Endometrium (tissue), 2 donors: ENCODE data around the gene CES2.
A peak's percentile ranks its signal among the peaks of the same experiment; 100 is the strongest.
"Not testable (repeated sequence)": the region's sequence is repeated elsewhere in the genome, so short reads cannot be mapped to it uniquely, and the experiment has no call there.

Experiments used
- FAIRE-seq: peaks from 2 replicates; lab custom pipeline; 2012; peaks lifted over from hg19 to GRCh38; lab: Jason Lieb, UNC
- donor health status: control.
- donor health status: control.

CES2 gene

DNA sequence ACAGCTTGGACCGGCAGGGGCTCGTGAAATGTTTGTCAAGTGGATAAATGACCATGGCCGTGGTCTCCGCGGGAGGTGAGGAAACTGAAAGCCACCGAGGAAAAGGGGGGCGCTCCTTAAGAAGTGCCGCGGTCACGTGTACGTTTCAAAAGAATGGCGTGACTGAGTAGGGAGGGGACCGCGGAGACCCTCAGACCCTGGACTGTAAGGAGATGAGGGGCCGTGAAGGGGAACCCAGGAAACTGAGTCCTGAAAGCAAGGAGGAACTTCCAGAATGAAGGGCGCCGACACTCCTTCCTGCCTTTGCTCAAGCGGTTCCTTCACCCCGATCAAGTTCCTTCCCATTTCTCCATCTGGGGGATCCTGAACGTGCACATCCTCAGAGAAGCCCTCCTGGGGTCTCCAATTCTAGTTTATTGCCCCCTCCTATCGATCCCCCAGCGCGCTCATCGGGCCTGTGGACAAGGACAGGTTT lies 440 bp upstream of the CES2 start:
- FAIRE-seq: not testable (repeated sequence)

DNA sequence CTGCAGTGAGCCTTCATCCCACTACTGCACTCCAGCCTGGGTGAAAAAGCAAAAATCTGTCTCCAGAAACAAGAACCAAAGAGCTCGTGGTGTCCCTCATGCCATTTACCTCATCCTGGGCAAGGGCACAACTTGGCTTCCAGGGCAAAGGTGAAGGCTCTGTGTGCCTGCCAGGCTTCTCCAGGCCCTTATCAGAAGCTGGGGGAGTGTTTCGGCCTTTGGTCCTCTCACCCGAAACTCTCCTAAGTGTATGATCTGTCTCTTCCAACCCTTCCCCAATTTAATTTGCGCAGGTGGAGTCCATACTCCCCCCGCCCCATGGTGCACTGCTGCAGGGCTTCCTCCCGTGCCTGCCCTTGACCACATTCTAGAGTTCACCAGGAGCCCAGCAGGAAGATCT lies 1.1 kb downstream of the CES2 start:
- FAIRE-seq: no peak

DNA sequence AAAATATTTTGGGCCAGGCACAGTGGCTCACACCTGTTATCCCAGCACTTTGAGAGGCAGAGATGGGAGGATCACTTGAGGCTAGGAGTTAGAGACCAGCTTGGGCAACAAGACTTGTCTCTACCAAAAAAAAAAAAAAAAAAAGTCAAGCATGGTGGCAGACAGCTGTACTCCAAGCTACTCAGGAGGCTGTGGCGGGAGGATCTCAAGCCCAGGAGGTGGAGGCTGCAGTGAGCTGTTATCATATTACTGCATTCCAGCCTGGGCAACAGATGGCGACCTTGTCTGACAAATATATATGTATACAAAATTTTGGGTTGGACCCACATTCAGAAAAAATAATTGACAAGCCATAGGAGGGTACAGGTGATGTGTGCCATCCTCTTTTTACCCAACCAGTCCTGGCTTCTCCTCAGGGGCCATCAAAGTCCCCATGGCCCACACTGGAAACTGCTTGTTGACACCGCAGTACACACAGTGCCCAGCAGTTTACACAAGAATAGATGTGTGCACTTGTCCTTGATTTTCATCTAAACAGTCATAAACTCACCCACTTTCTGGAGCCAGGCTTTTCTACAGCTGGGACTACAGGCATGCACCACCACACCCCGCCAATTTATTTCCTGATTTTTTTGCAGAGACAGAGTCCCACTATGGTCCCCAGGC lies 1.7 kb downstream of the CES2 start:
- FAIRE-seq: no peak

DNA sequence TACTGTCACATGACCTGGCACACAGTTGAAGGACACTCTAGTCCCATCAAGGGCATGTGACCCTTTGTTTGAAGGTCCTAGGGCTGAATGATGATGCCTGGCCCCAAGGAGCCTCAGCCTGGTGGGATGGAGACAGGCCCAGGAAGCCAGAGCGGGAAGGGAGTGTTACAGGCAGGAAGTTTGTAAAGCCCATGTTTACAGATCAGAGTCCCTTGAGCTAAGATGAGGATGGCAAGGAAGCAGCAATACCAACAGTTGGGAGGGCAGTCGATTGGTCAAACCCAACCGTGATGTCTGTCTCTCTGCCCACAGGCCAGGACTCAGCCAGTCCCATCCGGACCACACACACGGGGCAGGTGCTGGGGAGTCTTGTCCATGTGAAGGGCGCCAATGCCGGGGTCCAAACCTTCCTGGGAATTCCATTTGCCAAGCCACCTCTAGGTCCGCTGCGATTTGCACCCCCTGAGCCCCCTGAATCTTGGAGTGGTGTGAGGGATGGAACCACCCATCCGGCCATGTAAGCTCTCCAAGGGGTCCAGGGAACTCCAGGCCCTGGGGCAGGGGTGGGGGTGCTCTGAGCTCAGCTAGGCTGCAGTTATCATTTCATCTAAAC lies 2.5 kb downstream of the CES2 start:
- FAIRE-seq: no peak

DNA sequence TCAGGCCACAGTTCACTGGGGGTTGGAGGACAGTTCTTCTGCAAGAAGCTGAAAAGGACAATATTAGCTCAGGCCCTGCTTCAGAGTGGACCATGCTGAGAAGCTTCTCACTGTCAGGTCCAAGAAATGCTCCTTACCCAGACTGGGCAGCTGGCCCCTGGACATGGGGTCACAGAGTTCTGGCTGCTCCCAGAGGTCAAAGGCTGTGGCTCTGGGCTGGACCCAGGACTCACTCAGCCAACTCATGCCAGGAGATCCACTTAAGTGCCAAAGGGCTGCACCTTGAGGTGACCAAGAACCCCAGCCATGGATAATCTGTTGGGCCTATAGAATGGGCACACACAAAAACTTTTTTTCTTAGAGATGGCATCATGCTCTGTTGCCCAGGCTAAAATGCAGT lies 4.0 kb downstream of the CES2 start:
- no peak for FAIRE-seq

DNA sequence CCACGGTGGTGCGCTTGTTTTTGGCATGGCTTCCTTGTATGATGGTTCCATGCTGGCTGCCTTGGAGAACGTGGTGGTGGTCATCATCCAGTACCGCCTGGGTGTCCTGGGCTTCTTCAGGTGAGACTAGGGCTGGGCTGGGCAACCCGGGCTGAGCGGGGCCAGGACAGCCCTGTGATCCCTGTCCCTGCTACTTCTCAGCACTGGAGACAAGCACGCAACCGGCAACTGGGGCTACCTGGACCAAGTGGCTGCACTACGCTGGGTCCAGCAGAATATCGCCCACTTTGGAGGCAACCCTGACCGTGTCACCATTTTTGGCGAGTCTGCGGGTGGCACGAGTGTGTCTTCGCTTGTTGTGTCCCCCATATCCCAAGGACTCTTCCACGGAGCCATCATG lies 4.9 kb downstream of the CES2 start:
- no peak for FAIRE-seq

DNA sequence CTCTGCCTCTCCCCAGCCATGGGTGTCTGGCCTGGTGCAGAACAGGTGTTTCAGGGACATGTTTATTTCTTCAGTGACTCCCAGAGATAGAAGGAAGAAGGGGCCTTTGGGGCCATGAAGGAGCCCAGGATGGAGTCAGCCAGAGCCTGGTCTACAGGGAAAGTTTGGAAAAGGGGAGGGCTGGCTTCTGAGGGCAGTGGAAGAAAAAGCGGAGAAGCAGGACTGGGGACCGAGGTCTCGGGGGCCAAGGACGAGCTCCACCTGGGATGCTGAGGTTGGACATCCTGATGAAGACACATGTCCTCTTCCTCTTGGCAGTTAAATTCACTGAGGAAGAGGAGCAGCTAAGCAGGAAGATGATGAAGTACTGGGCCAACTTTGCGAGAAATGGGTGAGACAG lies 7.7 kb downstream of the CES2 start:
- FAIRE-seq: no peak

DNA sequence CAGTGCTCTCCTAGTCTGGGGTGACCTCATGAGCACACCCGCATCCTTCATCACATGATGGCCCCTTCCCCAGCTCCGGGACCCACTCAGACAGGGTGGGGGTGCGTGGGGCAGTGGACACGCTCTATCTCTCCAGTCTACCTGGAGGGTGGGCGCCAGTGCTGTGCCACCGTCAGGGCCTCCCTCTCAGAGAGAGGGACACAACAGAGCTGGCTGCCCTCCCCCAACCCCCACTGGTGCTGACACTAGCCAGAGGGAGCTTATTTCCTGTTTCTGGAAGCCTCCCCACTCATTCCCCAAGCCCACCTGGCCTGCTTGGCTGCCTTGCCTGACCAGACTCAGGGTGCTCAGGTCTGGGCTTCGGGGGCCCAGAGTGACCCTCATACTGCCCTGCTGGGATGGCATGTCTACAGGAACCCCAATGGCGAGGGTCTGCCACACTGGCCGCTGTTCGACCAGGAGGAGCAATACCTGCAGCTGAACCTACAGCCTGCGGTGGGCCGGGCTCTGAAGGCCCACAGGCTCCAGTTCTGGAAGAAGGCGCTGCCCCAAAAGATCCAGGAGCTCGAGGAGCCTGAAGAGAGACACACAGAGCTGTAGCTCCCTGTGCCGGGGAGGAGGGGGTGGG lies 8.2 kb downstream of the CES2 start:
- no peak for FAIRE-seq

DNA sequence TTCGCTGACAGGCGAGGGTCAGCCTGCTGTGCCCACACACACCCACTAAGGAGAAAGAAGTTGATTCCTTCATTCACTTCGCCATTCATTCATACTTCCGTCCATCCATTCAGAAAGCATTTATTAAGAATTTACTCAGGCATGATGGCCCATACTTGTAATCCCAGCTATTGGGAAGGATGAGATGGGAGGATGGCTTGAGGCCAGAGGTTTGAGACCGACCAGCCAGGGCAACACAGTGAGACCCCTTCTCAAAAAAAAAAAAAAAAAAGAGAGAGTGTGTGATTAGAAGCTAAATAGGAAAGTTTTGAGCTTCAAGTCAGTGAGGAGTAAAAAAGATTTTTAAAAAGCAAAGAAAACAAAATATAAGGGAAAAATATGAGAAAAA lies 8.7 kb downstream of the CES2 start:
- FAIRE-seq: no peak

DNA sequence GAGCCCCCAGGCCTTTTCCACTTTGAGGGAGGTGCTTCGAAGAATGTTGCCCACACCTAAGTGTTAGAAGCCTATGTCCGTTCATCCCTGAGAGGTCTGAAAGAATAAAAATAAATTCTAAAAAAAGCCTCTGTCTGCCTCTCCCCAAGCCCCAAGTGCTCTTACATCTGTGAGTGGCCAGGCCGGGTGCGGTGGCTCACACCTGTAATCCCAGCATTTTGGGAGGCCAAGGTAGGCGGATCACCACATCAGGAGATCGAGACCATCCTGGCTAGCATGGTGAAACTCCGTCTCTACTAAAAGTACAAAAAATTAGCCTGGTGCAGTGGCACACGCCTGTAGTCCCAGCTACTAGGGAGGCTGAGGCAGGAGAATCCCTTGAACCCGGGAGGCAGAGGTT lies 9.7 kb downstream of the CES2 start:
- FAIRE-seq: not testable (repeated sequence)

DNA sequence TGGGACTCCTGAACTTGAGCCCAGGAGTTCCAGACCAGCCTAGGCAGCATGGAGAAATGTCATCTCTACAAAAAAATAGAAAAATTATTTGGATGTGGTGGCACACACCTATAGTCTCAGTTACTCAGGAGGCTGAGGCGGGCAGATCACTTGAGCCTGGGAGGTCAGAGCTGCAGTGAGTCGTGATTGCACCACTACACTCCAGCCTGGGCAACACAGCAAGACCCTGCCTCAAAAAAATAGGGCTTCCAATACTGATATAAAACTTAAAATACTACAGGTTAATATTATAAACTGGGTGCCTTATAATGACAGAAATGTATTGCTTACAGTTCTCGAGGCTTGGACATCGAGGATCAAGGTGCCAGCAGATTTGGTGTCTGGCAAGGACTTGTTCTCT lies 10.6 kb downstream of the CES2 start:
- FAIRE-seq: no peak

DNA sequence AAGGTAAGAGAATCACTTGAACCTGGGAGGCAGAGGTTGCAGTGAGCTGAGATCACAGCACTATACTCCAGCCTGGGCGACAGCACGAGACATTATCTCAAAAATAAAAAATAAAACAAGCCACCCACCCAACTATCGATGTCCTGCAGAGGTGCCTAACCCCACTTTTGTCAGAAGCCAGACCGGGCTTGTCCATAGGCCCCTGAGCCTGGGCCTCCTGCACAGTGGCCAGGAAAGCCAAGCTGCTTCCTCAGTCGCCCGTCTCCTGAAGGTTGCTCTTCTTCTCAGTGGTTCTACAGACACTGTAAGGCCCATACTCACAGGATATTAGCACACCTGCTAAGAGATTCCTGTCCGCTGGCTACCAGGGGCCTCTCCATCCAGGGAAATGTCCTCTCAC lies 11.2 kb downstream of the CES2 start:
- no peak for FAIRE-seq

DNA sequence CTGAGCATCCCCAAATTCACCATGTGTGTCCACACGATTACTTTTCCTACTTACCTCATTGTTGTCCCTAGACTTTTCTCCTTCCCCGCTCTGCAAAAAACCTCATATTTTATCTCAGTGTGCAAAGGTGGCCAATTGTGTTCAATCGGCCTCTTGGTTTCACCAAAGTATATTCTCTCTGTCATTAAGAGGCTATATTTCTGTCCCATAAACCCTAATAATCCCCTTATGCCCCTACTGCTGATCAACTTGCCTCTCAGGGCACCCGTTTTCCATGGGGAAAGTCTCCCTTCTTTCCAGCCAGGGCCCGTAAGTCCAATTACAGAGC lies 11.6 kb downstream of the CES2 start:
- no peak for FAIRE-seq

DNA sequence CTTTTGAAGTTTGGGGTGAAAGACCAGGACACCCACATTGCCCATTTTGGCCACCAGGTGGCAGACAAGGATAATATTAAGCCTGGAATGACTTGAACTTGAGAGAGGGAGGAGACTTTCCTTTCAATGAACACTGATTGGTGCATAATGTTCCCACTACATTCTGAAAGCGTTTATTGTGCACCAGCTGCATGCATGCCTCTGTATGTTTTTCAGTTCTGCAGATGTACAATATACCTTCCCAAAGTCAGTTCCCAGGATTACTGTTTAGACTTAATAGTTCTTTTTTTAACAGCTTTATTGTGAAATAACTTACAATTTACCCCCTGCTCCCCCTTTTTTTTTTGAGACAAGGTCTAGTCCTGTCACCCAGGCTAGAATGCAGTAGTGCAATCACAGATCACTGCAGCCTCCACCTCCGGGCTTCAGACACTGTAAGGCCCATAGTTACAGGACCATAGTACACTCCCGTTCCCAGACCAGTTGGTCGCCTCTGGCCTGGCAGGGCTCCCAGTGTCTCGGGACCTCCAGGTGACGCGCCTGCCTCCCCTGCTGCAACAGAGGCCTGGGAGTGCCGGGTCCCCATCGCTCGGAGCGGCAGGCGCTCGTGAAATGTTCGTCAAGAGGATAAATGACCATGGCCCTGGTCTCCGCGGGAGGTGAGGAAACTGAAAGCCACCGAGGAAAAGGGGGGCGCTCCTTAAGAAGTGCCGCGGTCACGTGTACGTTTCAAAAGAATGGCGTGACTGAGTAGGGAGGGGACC lies 12.2 kb downstream of the CES2 start:
- peak; percentile 80 for FAIRE-seq

DNA sequence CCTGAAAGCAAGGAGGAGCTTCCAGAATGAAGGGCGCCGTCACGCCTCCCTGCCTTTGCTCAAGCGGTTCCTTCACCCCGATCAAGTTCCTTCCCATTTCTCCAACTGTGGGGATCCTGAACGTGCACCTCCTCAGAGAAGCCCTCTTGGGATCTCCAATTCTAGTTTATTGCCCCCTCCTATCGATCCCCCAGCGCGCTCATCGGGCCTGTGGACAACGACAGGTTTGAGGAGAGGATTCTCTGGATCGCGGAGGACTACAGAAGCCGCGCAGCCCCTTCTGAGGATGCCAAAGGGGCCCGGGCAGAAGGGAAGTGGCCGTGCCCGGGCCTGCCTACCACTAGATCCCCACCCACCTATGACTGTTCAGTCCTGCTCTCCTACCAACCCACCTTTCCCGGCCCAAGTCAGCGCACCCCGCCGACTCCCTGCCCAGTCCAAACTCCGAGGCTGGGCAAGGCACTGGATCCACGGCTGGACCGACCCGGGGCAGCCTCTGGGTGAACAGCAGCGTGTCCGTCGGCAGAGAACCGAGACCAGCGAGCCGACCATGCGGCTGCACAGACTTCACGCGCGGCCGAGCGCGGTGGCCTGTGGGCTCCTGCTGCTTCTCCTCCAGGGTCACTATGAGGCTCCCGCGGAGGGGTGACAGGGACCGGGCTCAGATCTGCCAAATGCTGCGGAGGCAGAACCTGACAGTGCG lies 13.0 kb downstream of the CES2 start:
- no peak for FAIRE-seq

DNA sequence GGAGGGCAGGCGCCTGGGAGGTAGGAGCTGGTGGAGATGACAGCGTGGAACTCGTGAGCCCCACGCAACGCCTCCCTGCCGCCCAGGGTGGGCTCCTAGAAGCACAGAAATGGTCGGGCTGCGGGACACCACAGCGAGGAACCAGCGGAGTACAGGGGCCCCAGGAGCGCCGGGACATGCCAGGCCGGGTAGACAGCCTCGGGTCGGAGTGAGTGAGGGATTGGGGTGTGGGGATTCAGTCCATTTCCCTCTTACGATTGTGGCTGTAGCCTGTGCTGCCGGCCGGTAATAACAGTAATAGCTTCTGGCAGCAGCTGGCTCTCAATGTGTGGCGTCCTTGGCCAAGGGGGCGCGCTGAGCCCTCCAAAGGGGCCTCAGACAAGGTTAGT lies 13.5 kb downstream of the CES2 start:
- FAIRE-seq: no peak

DNA sequence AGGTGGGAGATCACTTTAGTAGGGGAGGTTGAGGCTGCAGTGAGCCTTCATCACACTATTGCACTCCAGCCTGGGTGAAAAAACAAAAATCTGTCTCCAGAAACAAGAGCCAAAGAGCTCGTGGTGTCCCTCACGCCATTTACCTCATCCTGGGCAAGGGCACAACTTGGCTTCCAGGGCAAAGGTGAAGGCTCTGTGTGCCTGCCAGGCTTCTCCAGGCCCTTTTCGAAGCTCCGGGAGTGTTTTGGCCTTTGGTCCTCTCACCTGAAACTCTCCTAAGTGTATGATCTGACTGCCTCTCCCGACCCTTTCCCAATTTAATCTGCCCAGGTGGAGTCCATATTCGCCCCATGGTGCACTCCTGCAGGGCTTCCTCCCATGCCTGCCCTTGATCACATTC lies 14.2 kb downstream of the CES2 start:
- no peak for FAIRE-seq

DNA sequence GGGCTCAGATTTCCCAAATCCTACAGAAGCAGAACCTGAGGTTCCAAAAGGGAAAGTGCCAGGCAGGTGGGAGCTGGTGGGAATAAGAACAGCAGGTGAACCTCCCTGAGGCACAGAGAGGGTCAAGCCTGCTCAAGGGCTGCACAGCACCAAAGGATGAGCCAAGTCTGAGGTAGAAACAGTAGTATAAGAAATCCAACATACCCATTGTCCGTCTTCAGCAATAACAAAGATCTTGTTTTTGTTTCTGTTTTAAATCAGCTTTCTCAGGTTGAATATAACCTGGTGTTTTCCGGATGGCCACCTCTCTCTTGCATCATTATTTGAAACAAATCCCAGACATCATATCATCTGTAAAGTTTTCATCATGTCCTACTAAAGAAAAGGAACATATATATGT lies 15.1 kb downstream of the CES2 start:
- no peak for FAIRE-seq

DNA sequence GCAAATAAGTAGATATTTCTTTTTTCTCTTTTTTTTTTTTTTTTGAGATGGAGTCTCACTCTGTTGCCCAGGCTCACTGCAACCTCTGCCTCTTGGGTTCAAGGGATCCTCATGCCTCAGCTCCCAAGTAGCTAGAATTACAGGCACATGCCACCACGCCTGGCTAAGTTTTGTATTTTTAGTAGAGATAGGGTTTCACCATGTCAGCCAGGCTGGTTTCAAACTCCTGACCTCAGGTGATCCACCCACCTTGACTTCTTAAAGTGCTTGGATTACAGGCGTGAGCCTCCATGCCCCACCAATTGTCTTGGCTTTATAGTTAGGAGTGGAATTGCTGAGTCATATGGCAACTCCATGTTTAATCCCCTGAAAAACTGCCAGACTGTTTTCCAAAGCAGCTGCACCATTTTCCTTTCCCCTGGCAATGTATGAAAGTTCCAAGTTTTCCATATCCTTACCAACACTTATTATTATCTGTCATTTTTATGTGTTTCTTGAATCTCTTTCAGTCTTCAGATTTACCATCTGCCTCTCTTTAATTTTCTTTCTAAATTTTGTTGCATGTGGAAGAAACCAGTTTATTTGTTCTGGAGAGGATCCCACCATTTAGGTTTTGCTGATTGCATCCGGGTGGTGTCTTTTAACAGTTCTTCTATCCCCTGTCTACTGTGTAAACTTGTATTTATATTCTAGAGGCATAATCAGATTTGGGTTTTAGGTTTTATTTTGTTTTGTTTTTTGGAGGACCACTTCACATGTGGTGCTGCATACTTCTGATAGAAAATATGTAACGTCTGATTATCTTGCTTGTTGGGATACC lies 15.9 kb downstream of the CES2 start:
- no peak for FAIRE-seq

DNA sequence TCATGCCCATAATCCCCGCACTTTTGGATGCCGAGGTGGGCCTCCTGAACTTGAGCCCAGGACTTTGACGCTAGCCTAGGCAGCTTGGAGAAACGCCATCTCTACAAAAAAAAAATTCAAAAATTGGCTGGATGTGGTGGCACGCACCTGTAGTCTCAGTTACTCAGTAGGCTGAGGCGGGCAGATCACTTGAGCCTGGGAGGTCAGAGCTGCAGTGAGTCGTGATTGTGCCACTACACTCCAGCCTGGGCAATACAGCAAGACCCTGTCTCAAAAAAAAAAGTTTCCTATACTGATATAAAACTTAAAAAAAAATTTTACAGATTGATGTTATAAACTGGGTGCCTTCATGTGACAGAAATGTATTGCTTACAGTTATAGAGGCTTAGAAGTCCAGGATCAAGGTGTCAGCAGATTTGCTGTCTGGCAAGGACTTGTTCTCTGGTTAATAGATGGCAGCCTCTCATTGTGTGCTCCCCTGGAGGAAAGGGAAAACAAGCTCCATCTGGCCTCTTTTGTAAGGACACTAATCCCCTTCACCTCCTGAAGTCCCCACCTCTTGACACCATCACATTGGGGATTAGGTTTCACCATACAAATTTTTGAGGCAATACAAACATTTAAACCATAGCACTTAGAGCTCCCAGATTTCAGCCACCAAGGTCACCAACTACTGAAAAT lies 17.3 kb downstream of the CES2 start:
- FAIRE-seq: no peak

DNA sequence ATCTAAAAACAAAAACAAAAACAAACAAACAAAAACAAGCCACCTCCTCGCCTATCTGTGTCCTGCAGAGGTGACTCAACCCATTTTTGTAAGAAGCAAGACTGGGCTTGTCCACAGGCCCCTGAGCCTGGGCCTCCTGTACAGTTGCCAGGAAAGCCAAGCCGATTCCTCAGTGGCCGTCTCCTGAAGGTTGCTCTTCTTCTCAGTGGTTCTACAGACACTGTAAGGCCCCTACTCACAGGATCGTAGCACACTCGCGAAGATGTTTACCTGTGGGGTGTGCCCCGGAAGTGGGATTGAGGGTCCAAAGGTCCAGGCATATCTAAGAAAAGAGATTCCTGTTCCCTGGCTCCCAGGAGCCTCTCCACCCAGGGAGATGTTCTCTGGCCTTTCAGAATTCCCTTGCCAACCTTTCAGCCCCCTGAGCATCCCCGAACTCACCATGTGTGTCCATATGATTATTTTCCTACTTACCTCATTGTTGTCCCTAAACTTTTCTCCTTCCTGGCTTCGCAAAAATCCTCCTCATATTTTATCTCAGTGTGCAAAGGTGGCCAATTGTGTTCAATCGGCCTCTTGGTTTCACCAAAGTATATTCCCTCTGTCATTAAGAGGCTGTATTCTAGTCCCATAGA lies 18.3 kb downstream of the CES2 start:
- FAIRE-seq: no peak
